ENCODE measurements around the gene CDKN2A.

DNA sequence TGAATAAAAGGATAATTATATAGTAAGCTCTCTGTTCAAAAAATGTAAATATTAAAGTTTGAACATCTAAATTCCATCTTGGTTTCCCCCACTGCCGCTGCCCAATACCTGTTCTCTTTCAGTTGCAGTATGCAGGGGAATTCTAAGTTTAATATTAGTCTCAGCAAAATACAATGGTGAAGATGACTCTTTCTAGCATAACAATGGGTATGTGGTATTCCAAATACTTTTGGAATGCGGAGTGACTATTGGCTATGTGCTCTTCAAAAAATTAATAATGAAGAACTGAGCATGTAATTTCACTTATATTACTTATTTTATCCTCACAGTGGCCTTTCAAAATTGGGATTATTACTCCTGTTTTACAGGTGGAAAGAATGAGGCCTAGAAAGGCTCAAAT lies 3.8 kb upstream of the CDKN2A start:
- no peak for TF ChIP-seq SP1 (IDR thresholded peaks at IDR 0.05)
- TF ChIP-seq ELF4 (IDR thresholded peaks at IDR 0.05) = no peak
- TF ChIP-seq NFRKB (IDR thresholded peaks at IDR 0.05) = no peak
- TF ChIP-seq FOXA1 (IDR thresholded peaks at IDR 0.05) = no peak
- no peak for TF ChIP-seq TARDBP (IDR thresholded peaks at IDR 0.05)
- no peak for TF ChIP-seq BHLHE40 (IDR thresholded peaks at IDR 0.05; ENCODE audit: borderline replicate concordance)
- TF ChIP-seq LEF1 (IDR thresholded peaks at IDR 0.05; ENCODE audit: borderline replicate concordance) = no peak
- no peak for TF ChIP-seq FOXK2 (IDR thresholded peaks at IDR 0.05)
- no peak for TF ChIP-seq SUZ12 (IDR thresholded peaks at IDR 0.05)
